DMS114 treated with DMSO at 0.1 percent for 48 hours (cell line): Measurements from ENCODE around the gene TEFM.
"Not testable (repeated sequence)": the region's sequence is repeated elsewhere in the genome, so short reads cannot be mapped to it uniquely, and the experiment has no call there.

Experiments used
- DNase-seq: peaks from one replicate; lab custom pipeline; 2025; ENCODE audit not compliant: unreplicated experiment; lab: John Stamatoyannopoulos, UW

TEFM gene

GRCh38 chr17:30921544-30922196 is 15.6 kb upstream of the TEFM start, which contains the start of gene ADAP2:
TSS of gene ADAP2 (plus strand) at chr17:30921945. CDS start at chr17:30922015, 70 bp downstream.
- no peak for DNase-seq

GRCh38 chr17:30920683-30921543 is 14.9 kb upstream of the TEFM start:
- DNase-seq, result no peak

- DNase-seq, result no peak
Measured at GRCh38 chr17:30920282-30920681, 14.2 kb upstream of the TEFM start.

- DNase-seq, result no peak
Measured at GRCh38 chr17:30917050-30917449, 11.0 kb upstream of the TEFM start.

- no peak for DNase-seq
Measured at GRCh38 chr17:30915833-30916611, 10.0 kb upstream of the TEFM start.

- DNase-seq, result no peak
Measured at GRCh38 chr17:30913955-30914354, 7.9 kb upstream of the TEFM start.

- not testable (repeated sequence) for DNase-seq
Measured at GRCh38 chr17:30910151-30910550, 4.1 kb upstream of the TEFM start.

GRCh38 chr17:30908717-30909420 is 2.8 kb upstream of the TEFM start:
- DNase-seq, result no peak

GRCh38 chr17:30905742-30906100 is 317 bp downstream of the TEFM start:
- no peak for DNase-seq

- no peak for DNase-seq
Measured at GRCh38 chr17:30897311-30897710, 8.7 kb downstream of the TEFM start.

GRCh38 chr17:30894236-30894635 is 11.8 kb downstream of the TEFM start:
- DNase-seq, result peak; percentile 61

- DNase-seq, result no peak
Measured at GRCh38 chr17:30886187-30886586, 19.9 kb downstream of the TEFM start.

GRCh38 chr17:30869005-30869404 is 37.0 kb downstream of the TEFM start:
- no peak for DNase-seq

- DNase-seq, result no peak
Measured at GRCh38 chr17:30864636-30865035, 41.4 kb downstream of the TEFM start.

- DNase-seq, result no peak
Measured at GRCh38 chr17:30858556-30859250, 47.3 kb downstream of the TEFM start.

GRCh38 chr17:30854146-30854545 is 51.9 kb downstream of the TEFM start:
- no peak for DNase-seq
